ENCODE data around the gene NUTF2. TPM values are rescaled to one million over a fixed set of nuclear protein-coding genes. Genes with fewer than 3 reads are reported as not detected.

Gene NUTF2
- total RNA-seq, 1 experiment from 2014 or later: 200 TPM

- TF ChIP-seq, protein P1, sequence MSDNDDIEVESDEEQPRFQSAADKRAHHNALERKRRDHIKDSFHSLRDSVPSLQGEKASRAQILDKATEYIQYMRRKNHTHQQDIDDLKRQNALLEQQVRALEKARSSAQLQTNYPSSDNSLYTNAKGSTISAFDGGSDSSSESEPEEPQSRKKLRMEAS (CRISPR knock-in tag; IDR thresholded peaks at IDR 0.05): peak; percentile 68; the same call in 1 of the 2 replicates
- TF ChIP-seq ZNF281 (CRISPR knock-in tag; IDR thresholded peaks at IDR 0.05): no peak
- ATAC-seq (peak; percentile 88), DNase-seq (ENCODE audit: low spot score) (peak; percentile 58)
- Mint-ChIP-seq H3K4me1 (peaks cover 4% of the 10 kb centered on the region; the same call in 1 of the 2 replicates), H3K4me3 (no peak overlapping the region), H3K27ac (0 out of 2 replicates have a peak overlapping the region, but pooled peaks have one; percentile 26), H3K9me3 (no peaks in the 10 kb centered on the region), H3K27me3 (ENCODE audit: low read depth) (no peaks in the 10 kb centered on the region), H3K36me3 (peaks cover 42% of the 10 kb centered on the region)
- CTCF ChIA-PET: interaction anchor here (0.6 to 3.0 kb wide), 23 partner anchors 10 to 690 kb away, joined by 3 to 56 read pairs (median 5); partner anchors contain the start of genes C16orf86, CENPT, ENKD1 and NRN1L
- POLR2A ChIA-PET: no interaction called here
Measured at GRCh38 chr16:67865318-67865717, 18.6 kb downstream of the NUTF2 start.

DNA sequence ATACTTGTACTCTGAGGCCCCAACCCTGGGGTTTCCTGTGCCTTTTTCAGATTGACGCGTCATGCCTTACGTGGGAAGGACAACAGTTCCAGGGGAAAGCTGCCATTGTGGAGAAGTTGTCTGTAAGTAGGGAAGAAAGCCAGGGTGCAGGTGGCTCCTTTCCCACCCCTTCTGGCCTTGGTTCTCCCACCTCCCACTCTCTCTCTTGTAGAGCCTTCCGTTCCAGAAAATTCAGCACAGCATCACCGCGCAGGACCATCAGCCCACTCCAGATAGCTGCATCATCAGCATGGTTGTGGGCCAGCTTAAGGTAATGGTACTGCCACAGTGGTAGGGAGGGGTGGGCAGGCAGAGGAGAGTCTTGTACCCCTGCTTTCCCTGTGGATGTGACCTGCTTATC lies 21.6 kb downstream of the NUTF2 start:
- POLR2A ChIA-PET: no interaction called here
- no peak for TF ChIP-seq ZNF512 (CRISPR knock-in tag; IDR thresholded peaks at IDR 0.05; ENCODE audit: borderline replicate concordance)
- TF ChIP-seq IRF2 (CRISPR knock-in tag; IDR thresholded peaks at IDR 0.05; ENCODE audit: borderline replicate concordance, low read depth): no peak
- no peak for TF ChIP-seq E2F4 (CRISPR knock-in tag; IDR thresholded peaks at IDR 0.05; ENCODE audit: borderline replicate concordance, low read depth)
- TF ChIP-seq SOX15 (CRISPR knock-in tag; IDR thresholded peaks at IDR 0.05): no peak
- TF ChIP-seq ARID4B (CRISPR knock-in tag; IDR thresholded peaks at IDR 0.05; ENCODE audit: borderline replicate concordance): no peak
- CTCF ChIA-PET: interaction anchor here (0.8 kb wide), 1 partner anchor 195 kb away, joined by 3 read pairs; no protein-coding TSS in a partner anchor
- Mint-ChIP-seq H3K27ac (no peak overlapping the region), H3K36me3 (peaks cover 42% of the 10 kb centered on the region), H3K4me3 (no peak overlapping the region), H3K27me3 (ENCODE audit: low read depth) (no peaks in the 10 kb centered on the region), H3K9me3 (no peaks in the 10 kb centered on the region), H3K4me1 (peaks cover 5% of the 10 kb centered on the region; the same call in 1 of the 2 replicates)
- DNase-seq (ENCODE audit: low spot score): no peak
- ATAC-seq: no peak

DNA sequence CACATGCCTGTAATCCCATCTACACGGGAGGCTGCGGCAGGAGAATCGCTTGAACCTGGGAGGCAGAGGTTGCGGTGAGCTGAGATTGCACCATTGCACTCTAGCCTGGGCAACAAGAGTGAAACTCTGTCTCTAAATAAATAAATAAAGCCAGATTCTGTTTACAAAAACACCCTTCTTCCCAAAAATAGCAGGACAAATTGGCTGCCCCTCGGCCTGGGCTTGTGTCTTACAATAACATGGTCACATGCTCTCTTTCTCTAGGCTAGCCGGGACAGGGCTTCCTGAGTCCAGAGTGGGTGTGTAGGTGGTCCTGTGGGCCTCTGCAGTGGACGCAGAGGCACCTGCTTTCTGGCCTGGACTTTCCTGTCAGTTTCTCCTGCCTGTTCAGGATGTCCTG lies 22.9 kb downstream of the NUTF2 start:
- peaks cover 39% of the 10 kb centered on the region for H3K36me3 Mint-ChIP-seq
- ChIA-PET CTCF (no interaction called here), POLR2A (no interaction called here)
- ATAC-seq (no peak), DNase-seq (ENCODE audit: low spot score) (no peak)
- H3K27me3 Mint-ChIP-seq (ENCODE audit: low read depth): no peaks in the 10 kb centered on the region
- no peak overlapping the region; the same call in 1 of the 2 replicates for H3K27ac Mint-ChIP-seq
- H3K4me1 Mint-ChIP-seq: peaks cover 15% of the 10 kb centered on the region
- no peak overlapping the region for H3K4me3 Mint-ChIP-seq
- H3K9me3 Mint-ChIP-seq: no peaks in the 10 kb centered on the region
- TF ChIP-seq AFF4 (CRISPR knock-in tag; IDR thresholded peaks at IDR 0.05; ENCODE audit: borderline replicate concordance) (no peak), ZNF121 (CRISPR knock-in tag; IDR thresholded peaks at IDR 0.05) (no peak), GABPB1 (CRISPR knock-in tag; IDR thresholded peaks at IDR 0.05) (no peak), ELF4 (CRISPR knock-in tag; IDR thresholded peaks at IDR 0.05; ENCODE audit: low read depth) (no peak), GRHL2 (CRISPR knock-in tag; IDR thresholded peaks at IDR 0.05; ENCODE audit: insufficient replicate concordance, severe bottlenecking) (no peak), TCF7 (CRISPR knock-in tag; IDR thresholded peaks at IDR 0.05; ENCODE audit: low read depth) (no peak), NFYB (CRISPR knock-in tag; conservative IDR thresholded peaks at IDR 0.05; ENCODE audit: low read depth) (no peak), HMGXB4 (CRISPR knock-in tag; IDR thresholded peaks at IDR 0.05) (no peak)

Data from WTC11 (cell line).